Muscle of leg (tissue), 11 donors: ENCODE measurements around the gene MRPL24. TPM values are rescaled to one million over a fixed set of nuclear protein-coding genes. Genes with fewer than 3 reads are reported as not detected.

Experiments
- DNase-seq: peaks from one replicate; pipeline ENCODE4 v3.0.0; 2013
- H3K27ac ChIP-seq: one replicate; pipeline ENCODE4 v1.5.1; 2013; ENCODE audit warnings: mild to moderate bottlenecking, low read length, control low read depth
- H3K27me3 ChIP-seq: one replicate; pipeline ENCODE4 v1.6.1; 2013; ENCODE audit warnings: low read length; ENCODE audit not compliant: control insufficient read depth, insufficient read depth
- H3K36me3 ChIP-seq: one replicate; pipeline ENCODE4 v1.6.1; 2013; ENCODE audit warnings: low read length; ENCODE audit not compliant: control insufficient read depth, insufficient read depth
- H3K4me1 ChIP-seq: one replicate; pipeline ENCODE4 v1.6.1; 2013; ENCODE audit warnings: low read length; ENCODE audit not compliant: control insufficient read depth, insufficient read depth
- H3K4me3 ChIP-seq: one replicate; pipeline ENCODE4 v1.5.1; 2013; ENCODE audit warnings: low read length, control low read depth
- H3K9me3 ChIP-seq: replicated peaks from 2 replicates; pipeline ENCODE4 v1.6.1; 2013; ENCODE audit warnings: low read depth, low read length; ENCODE audit not compliant: control insufficient read depth
- WGBS: methylation state at CpG from one replicate; pipeline ENCODE4 v1.1.5; 2013; ENCODE audit warnings: missing lambda C conversion rate; ENCODE audit not compliant: insufficient coverage; 5-methylcytosine and 5-hydroxymethylcytosine counted together
- polyA plus RNA-seq, 8 donors: library from polyadenylated mRNA; unstranded; fragments of 120-200 nt; gene quantifications; one replicate each; pipeline versions ENCODE4 v1.2.1 to v1.2.3, GENCODE V29; 2013; ENCODE audit warnings: inconsistent platforms in 1 of 8, low replicate concordance in 1 of 8; ENCODE audit not compliant: insufficient read length in 8 of 8, insufficient read depth in 1 of 8
- total RNA-seq: library from RNA; stranded (reverse); fragments of 120-200 nt; gene quantifications from one replicate; pipeline ENCODE4 v1.2.4, GENCODE V29; 2013

Gene MRPL24
- total and polyA plus RNA-seq, 9 donors = 64.7 to 74.0 (median 68.9) TPM

- DNase-seq = no peak
- 98% methylated on average over 5 of the region's 14 CpGs for WGBS
Observed at GRCh38 chr1:156744786-156745419, 4.0 kb upstream of the MRPL24 start.

GRCh38 chr1:156744344-156744743 lies 3.5 kb upstream of the MRPL24 start:
- no peak for DNase-seq
- no peaks in the 10 kb centered on the region for H3K27me3 ChIP-seq
- H3K36me3 ChIP-seq = peaks cover 40% of the 10 kb centered on the region
- H3K4me3 ChIP-seq = no peak overlapping the region
- no CpG with 5 or more reads among the region's 12 CpGs for WGBS
- peaks cover 52% of the 10 kb centered on the region for H3K4me1 ChIP-seq
- H3K9me3 ChIP-seq = no peaks in the 10 kb centered on the region
- no peak overlapping the region for H3K27ac ChIP-seq

More at GRCh38 chr1:156744786-156745419, 4.0 kb upstream of the MRPL24 start:
- Histone ChIP-seq H3K4me3 (no peak overlapping the region), H3K27me3 (no peaks in the 10 kb centered on the region), H3K9me3 (no peaks in the 10 kb centered on the region), H3K27ac (no peak overlapping the region), H3K36me3 (peaks cover 44% of the 10 kb centered on the region), H3K4me1 (peaks cover 53% of the 10 kb centered on the region)

GRCh38 chr1:156743367-156744302 lies 2.7 kb upstream of the MRPL24 start:
- WGBS = 83% methylated on average over 9 of the region's 14 CpGs
- DNase-seq = no peak
- Histone ChIP-seq H3K27me3 (no peaks in the 10 kb centered on the region), H3K4me3 (no peak overlapping the region), H3K9me3 (no peaks in the 10 kb centered on the region), H3K4me1 (peaks cover 45% of the 10 kb centered on the region), H3K27ac (no peak overlapping the region), H3K36me3 (peaks cover 43% of the 10 kb centered on the region)

DNA sequence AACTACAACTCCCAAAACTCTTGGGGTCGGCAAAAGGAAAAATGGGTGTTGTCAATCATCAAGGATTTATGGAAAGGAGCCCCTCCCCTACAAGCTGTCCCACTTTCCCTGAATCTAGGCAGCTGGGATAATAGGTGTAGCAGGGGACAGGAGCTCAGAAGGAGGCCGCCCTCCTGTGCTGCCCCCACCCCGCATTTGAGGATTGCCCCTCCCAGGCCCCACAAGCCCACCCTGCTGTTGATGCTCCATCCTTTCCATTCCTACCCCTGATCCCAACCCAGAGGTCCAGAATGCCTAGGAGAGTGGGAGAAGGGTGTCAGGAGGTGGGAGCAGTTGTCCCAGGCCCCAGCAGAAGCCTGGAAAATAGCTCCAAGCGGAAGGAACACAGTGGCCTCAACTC lies 1.9 kb upstream of the MRPL24 start:
- Histone ChIP-seq H3K27me3 (no peaks in the 10 kb centered on the region), H3K9me3 (no peaks in the 10 kb centered on the region), H3K36me3 (peaks cover 51% of the 10 kb centered on the region), H3K4me1 (peaks cover 37% of the 10 kb centered on the region), H3K4me3 (no peak overlapping the region), H3K27ac (no peak overlapping the region)
- no peak for DNase-seq
- 100% methylated on average over 1 of the region's 4 CpGs for WGBS

DNA sequence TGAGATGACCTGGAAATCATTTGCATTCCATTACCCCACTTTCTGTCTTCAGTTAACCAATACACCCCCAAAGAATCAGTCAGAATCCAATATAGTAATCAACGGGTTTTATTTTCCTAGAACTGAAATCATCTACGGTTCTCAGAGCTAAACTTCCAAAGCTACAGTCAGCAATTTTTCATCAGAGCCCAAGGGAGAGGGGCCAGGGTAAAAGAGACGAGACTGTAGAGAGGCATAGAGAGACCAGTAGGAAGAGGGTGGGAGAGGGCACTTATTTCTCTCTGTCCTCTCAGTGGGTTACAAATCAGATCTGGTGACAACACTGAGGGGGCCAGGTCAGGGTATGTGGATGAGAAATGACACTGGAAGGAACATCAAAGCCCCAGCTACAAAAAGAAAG lies 1.1 kb upstream of the MRPL24 start:
- no peaks in the 10 kb centered on the region for H3K27me3 ChIP-seq
- peaks cover 59% of the 10 kb centered on the region for H3K36me3 ChIP-seq
- H3K4me3 ChIP-seq = no peak overlapping the region
- peaks cover 30% of the 10 kb centered on the region for H3K4me1 ChIP-seq
- no peak for DNase-seq
- WGBS = 86% methylated on average over 1 of the region's 3 CpGs
- peak overlapping the region; percentile 90 for H3K27ac ChIP-seq
- H3K9me3 ChIP-seq = no peaks in the 10 kb centered on the region

DNA sequence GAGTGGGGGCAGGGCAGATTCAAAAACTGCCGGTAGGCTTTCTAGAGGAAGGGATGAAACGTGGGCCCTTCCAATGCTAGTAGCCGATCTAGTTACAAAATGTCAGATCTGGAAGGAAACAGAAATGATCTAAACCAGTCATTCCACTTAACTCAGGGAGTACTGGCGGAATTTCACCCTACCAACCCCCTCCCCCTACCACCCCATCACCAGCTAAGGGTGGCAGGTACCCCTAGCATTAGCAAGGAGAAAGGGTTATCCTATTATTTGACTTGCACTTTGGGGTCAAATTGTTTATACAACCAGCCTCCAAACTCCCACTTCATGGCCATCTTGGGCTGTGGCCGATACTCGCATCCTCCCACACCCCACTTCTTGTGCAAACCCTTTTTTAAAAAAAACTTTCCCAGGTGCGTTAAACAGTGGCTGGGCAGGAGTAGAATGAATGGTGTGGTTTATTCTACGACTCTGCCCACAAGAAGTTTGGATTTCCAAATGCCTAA lies 644 bp upstream of the MRPL24 start:
- peak overlapping the region; percentile 26 for H3K4me3 ChIP-seq
- peaks cover 26% of the 10 kb centered on the region for H3K4me1 ChIP-seq
- H3K9me3 ChIP-seq = no peaks in the 10 kb centered on the region
- H3K27me3 ChIP-seq = no peaks in the 10 kb centered on the region
- H3K36me3 ChIP-seq = peaks cover 64% of the 10 kb centered on the region
- no peak for DNase-seq
- peak overlapping the region; percentile 90 for H3K27ac ChIP-seq
- no CpG with 5 or more reads among the region's 8 CpGs for WGBS

- no peaks in the 10 kb centered on the region for H3K27me3 ChIP-seq
- H3K9me3 ChIP-seq = no peaks in the 10 kb centered on the region
- WGBS = 0% methylated on average over 2 of the region's 7 CpGs
- H3K4me1 ChIP-seq = peaks cover 14% of the 10 kb centered on the region
- peak overlapping the region; percentile 74 for H3K4me3 ChIP-seq
- no peak for DNase-seq
- peaks cover 70% of the 10 kb centered on the region for H3K36me3 ChIP-seq
- H3K27ac ChIP-seq = peak overlapping the region; percentile 72
Observed at GRCh38 chr1:156740237-156740740, 599 bp downstream of the MRPL24 start.

DNA sequence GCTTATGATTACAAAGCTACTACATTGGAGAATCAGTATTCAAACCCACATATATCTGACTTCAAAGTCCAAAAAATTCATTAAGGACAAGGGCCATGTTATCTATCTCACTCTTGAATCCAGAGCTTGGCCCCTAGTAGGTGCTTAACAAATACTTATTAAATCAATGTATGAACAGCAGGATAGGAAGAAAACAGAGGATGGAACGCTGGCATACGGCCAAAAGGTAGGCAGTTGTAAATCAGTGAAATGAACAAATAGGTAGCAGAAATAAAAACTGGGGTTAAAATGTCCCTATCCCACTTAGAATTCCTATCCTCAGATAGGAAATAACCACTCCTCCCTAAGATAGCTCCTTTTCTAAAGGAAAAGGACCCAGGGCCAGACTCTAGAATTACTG lies 2.0 kb downstream of the MRPL24 start:
- H3K9me3 ChIP-seq = no peaks in the 10 kb centered on the region
- peaks cover 62% of the 10 kb centered on the region for H3K36me3 ChIP-seq
- no peak overlapping the region for H3K4me3 ChIP-seq
- H3K27ac ChIP-seq = no peak overlapping the region
- H3K4me1 ChIP-seq = peaks cover 13% of the 10 kb centered on the region
- no peaks in the 10 kb centered on the region for H3K27me3 ChIP-seq
- no CpG with 5 or more reads among the region's 2 CpGs for WGBS
- no peak for DNase-seq

GRCh38 chr1:156738407-156738806 lies 2.5 kb downstream of the MRPL24 start:
- H3K27me3 ChIP-seq = no peaks in the 10 kb centered on the region
- no peak overlapping the region for H3K4me3 ChIP-seq
- peaks cover 13% of the 10 kb centered on the region for H3K4me1 ChIP-seq
- H3K36me3 ChIP-seq = peaks cover 61% of the 10 kb centered on the region
- H3K27ac ChIP-seq = no peak overlapping the region
- WGBS = 96% methylated on average over 4 of the region's 10 CpGs
- no peak for DNase-seq
- no peaks in the 10 kb centered on the region for H3K9me3 ChIP-seq

GRCh38 chr1:156733989-156734584 lies 6.8 kb downstream of the MRPL24 start:
- peaks cover 7% of the 10 kb centered on the region for H3K4me1 ChIP-seq
- peaks cover 50% of the 10 kb centered on the region for H3K36me3 ChIP-seq
- no peak for DNase-seq
- H3K9me3 ChIP-seq = no peaks in the 10 kb centered on the region
- WGBS = 93% methylated on average over 18 of the region's 20 CpGs
- H3K27ac ChIP-seq = no peak overlapping the region
- H3K4me3 ChIP-seq = no peak overlapping the region
- H3K27me3 ChIP-seq = no peaks in the 10 kb centered on the region
